Muscle of leg (tissue), 11 donors: ENCODE measurements around the gene CSTA. TPM values are rescaled to one million over a fixed set of nuclear protein-coding genes. Genes with fewer than 3 reads are reported as not detected.

Experiments used
- DNase-seq: peaks from one replicate; pipeline ENCODE4 v3.0.0; 2013
- H3K27ac ChIP-seq: one replicate; pipeline ENCODE4 v1.5.1; 2013; ENCODE audit warnings: mild to moderate bottlenecking, low read length, control low read depth
- H3K27me3 ChIP-seq: one replicate; pipeline ENCODE4 v1.6.1; 2013; ENCODE audit warnings: low read length; ENCODE audit not compliant: control insufficient read depth, insufficient read depth
- H3K36me3 ChIP-seq: one replicate; pipeline ENCODE4 v1.6.1; 2013; ENCODE audit warnings: low read length; ENCODE audit not compliant: control insufficient read depth, insufficient read depth
- H3K4me1 ChIP-seq: one replicate; pipeline ENCODE4 v1.6.1; 2013; ENCODE audit warnings: low read length; ENCODE audit not compliant: control insufficient read depth, insufficient read depth
- H3K4me3 ChIP-seq: one replicate; pipeline ENCODE4 v1.5.1; 2013; ENCODE audit warnings: low read length, control low read depth
- H3K9me3 ChIP-seq: replicated peaks from 2 replicates; pipeline ENCODE4 v1.6.1; 2013; ENCODE audit warnings: low read depth, low read length; ENCODE audit not compliant: control insufficient read depth
- WGBS: methylation state at CpG from one replicate; pipeline ENCODE4 v1.1.5; 2013; ENCODE audit warnings: missing lambda C conversion rate; ENCODE audit not compliant: insufficient coverage; 5-methylcytosine and 5-hydroxymethylcytosine counted together
- polyA plus RNA-seq, 8 donors: library from polyadenylated mRNA; unstranded; fragments of 120-200 nt; gene quantifications; one replicate each; pipeline versions ENCODE4 v1.2.1 to v1.2.3, GENCODE V29; 2013; ENCODE audit warnings: inconsistent platforms in 1 of 8, low replicate concordance in 1 of 8; ENCODE audit not compliant: insufficient read length in 8 of 8, insufficient read depth in 1 of 8
- total RNA-seq: library from RNA; stranded (reverse); fragments of 120-200 nt; gene quantifications from one replicate; pipeline ENCODE4 v1.2.4, GENCODE V29; 2013

CSTA gene
- total and polyA plus RNA-seq, 9 donors, result 0.22 to 4.9 (median 0.68) TPM

DNA sequence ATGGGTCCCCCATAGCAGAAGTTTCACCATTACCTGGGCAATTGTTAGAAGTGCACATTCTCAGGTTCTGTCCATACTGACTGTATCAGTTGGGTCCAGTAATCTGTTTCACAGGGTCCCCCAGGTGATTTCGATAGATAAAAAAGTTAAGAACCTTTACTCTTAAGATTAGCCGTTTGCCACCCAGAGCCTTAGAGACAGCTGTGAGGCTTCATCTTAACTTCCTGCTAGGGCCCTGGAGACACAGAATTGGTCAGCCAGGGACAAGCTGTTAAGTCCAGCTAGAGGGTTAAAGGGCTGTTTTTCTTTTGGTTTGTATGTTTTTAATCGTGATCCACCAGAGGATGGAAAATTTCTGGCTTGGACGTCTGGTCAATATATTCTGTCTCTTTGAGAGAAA, 65.6 kb downstream of the CSTA start:
- Histone ChIP-seq H3K27ac (no peak overlapping the region), H3K4me3 (no peak overlapping the region), H3K9me3 (no peaks in the 10 kb centered on the region), H3K4me1 (no peaks in the 10 kb centered on the region), H3K27me3 (no peaks in the 10 kb centered on the region), H3K36me3 (no peaks in the 10 kb centered on the region)
- WGBS, result no CpG with 5 or more reads among the region's 4 CpGs
- DNase-seq, result no peak

Other genes with a start within 250 kb of the CSTA start
- not detected for gene CASR, start 141.6 kb upstream of the CSTA start, total RNA-seq
- under 1 TPM in 3 of 8 donors, not detected in 5; 0.04 to 0.28 (median 0.04) TPM for gene CASR, start 141.6 kb upstream of the CSTA start, polyA plus RNA-seq
- gene MIX23, start 58.0 kb downstream of the CSTA start, total RNA-seq, result 36.7 TPM
- 10 to 100 TPM; 26.8 to 34.2 (median 28.5) TPM for gene MIX23, start 58.0 kb downstream of the CSTA start, polyA plus RNA-seq
- 33.6 TPM for gene FAM162A, start 58.9 kb downstream of the CSTA start, total RNA-seq
- 10 to 100 TPM; 28.5 to 42.4 (median 34.7) TPM for gene FAM162A, start 58.9 kb downstream of the CSTA start, polyA plus RNA-seq
- gene WDR5B, start 90.8 kb downstream of the CSTA start, total RNA-seq, result 7.6 TPM
- 1 to 10 TPM; 3.5 to 6.1 (median 5.4) TPM for gene WDR5B, start 90.8 kb downstream of the CSTA start, polyA plus RNA-seq
- gene KPNA1, start 189.7 kb downstream of the CSTA start, total RNA-seq, result 22.7 TPM
- 10 to 100 TPM; 24.9 to 44.2 (median 36.3) TPM for gene KPNA1, start 189.7 kb downstream of the CSTA start, polyA plus RNA-seq
- gene PARP9, start 239.1 kb downstream of the CSTA start, total RNA-seq, result 12.7 TPM
- 10 to 100 TPM in 7 of 8 donors, 1 to 10 TPM in 1; 9.0 to 15.6 (median 12.5) TPM for gene PARP9, start 239.1 kb downstream of the CSTA start, polyA plus RNA-seq
- gene DTX3L, start 239.1 kb downstream of the CSTA start, total RNA-seq, result 7.4 TPM
- 1 to 10 TPM; 5.5 to 9.3 (median 8.0) TPM for gene DTX3L, start 239.1 kb downstream of the CSTA start, polyA plus RNA-seq